ENCODE measurements around the gene ERBIN. TPM values are rescaled to one million over a fixed set of nuclear protein-coding genes. Genes with fewer than 3 reads are reported as not detected.
A peak's percentile ranks its signal among the peaks of the same experiment; 100 is the strongest.
"Not testable (repeated sequence)": the region's sequence is repeated elsewhere in the genome, so short reads cannot be mapped to it uniquely, and the experiment has no call there.

The ERBIN gene
- total RNA-seq, 1 donor from 2014 or later: 78.1 TPM

DNA sequence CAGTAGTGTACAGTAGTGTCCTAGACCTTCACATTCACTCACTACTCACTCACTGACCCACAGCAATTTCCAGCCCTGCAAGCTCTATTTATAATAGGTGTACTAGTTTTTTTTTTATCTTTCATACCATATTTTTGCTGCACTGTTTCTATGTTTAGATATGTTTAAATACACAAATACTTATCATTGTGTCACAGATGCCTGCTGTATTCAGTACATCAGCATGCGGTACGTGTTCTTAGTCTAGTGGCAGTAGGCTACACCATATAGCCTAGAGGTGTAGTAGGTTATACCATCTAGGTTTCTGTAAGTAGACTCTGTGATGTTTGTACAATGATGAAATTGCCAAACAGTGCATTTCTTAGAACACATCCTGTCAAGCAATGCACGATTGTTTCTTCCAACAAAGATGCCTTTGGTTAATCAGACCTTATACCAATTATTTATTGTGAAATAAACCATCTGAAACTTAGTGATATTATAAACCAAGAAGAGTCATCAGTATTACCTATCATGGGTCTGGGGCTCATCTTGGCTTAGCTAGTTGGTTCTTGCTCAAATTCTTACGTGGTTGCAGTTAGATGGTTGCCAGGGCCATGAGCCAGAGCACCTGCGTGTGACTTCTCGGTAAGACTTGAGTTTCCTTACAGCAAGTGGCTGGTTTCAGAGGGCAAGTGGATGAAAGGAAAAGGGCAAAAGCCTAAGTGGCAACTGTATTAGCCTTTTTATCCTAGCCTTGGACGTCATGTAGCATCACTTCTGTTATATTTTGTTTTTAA lies 41.1 kb downstream of the ERBIN start:
- TF ChIP-seq, protein P1, sequence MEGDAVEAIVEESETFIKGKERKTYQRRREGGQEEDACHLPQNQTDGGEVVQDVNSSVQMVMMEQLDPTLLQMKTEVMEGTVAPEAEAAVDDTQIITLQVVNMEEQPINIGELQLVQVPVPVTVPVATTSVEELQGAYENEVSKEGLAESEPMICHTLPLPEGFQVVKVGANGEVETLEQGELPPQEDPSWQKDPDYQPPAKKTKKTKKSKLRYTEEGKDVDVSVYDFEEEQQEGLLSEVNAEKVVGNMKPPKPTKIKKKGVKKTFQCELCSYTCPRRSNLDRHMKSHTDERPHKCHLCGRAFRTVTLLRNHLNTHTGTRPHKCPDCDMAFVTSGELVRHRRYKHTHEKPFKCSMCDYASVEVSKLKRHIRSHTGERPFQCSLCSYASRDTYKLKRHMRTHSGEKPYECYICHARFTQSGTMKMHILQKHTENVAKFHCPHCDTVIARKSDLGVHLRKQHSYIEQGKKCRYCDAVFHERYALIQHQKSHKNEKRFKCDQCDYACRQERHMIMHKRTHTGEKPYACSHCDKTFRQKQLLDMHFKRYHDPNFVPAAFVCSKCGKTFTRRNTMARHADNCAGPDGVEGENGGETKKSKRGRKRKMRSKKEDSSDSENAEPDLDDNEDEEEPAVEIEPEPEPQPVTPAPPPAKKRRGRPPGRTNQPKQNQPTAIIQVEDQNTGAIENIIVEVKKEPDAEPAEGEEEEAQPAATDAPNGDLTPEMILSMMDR (IDR thresholded peaks at IDR 0.05): no peak
- H3K9me3 Mint-ChIP-seq (ENCODE audit: unreplicated experiment): no peaks in the 10 kb centered on the region
- no peak overlapping the region for H3K27ac Mint-ChIP-seq (ENCODE audit: unreplicated experiment)
- no peaks in the 10 kb centered on the region for H3K36me3 Mint-ChIP-seq (ENCODE audit: unreplicated experiment)
- no peaks in the 10 kb centered on the region for H3K27me3 Mint-ChIP-seq (ENCODE audit: unreplicated experiment)
- no peak for DNase-seq (ENCODE audit: extremely low spot score, unreplicated experiment)
- H3K4me3 Mint-ChIP-seq (ENCODE audit: unreplicated experiment): no peak overlapping the region
- peaks cover 49% of the 10 kb centered on the region for H3K4me1 Mint-ChIP-seq (ENCODE audit: unreplicated experiment)

DNA sequence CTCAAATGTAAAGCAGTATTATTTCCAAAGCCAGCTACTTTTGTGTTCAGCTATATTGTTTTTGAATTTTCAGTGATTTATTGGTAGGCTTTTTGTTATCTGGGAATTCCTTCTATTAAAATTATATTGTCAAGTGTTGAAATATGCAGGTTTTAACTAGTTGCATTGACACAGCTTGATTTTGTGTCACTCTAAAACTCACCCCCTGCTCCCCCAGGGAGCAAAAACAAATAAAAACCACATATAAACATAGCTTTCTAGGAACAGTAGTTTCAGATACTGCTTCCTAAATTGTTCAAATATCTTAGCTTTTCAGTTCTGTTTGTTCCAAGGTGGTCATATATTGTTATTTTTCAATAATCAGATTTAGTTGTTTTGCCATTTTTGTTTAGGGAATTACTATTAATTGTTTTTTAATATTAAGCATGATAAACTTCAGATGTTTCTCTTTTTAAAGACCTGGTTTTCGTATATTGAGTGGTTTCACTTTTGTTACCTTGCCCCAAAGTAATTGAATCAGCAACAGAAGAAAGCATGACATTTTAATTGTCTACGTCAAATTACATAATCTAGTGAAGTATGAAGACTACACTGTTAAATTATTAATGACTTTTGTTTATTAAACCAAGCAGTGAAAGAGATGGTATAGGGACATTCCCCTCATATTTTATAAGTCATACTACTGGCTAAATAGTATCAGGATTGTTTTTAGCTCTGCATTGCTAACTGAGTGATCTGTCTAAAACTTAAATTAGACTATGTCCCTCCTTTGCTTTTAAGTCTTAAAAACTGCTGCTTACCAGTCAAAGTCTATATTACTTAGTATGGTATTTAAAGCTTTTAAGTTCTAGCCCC lies 43.4 kb downstream of the ERBIN start:
- TF ChIP-seq, protein P1 (IDR thresholded peaks at IDR 0.05): no peak
- H3K4me3 Mint-ChIP-seq (ENCODE audit: unreplicated experiment): no peak overlapping the region

DNA sequence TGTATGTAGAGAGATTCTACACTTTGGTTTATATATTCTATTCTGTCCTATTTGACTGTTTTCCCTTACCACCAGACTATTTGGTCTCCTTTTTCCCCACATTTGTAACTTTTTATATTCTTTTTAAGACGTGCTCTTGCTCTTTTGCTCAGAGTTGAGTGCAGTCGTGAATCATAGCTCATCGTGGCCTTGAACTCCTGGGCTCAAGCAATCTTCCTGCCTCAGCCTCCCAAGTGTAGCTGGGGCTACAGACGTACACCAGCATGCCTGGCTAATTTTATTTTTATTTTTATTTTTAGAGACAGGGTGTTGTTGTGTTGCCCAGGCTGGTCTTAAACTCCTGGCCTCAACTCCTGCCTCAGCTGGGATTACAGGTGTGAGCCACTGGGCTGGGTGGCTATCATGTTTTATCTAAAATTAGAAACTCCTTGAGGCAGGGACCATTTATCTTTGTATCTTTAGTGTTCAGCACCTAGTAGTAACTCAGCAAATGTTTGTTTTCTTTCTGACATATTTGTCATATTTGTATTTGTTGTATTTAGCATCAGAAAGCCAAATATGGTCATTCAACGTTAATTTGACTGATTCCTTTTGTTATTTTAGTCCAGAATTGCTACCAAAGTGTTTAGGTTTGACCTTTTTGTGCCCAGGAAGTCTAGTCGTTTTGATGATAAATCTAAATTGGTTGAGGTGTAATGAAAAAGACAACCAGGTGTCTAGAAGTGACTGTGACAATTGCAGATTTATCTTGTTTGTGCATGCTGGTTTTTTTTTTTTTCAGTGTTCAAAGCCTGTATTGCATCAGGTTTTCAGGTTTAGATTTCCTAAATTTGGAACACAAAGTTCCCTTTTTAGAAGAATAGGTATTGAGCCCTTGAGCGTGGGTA lies 44.3 kb downstream of the ERBIN start:
- TF ChIP-seq, protein P1 (IDR thresholded peaks at IDR 0.05): no peak
- Mint-ChIP-seq H3K4me3 (ENCODE audit: unreplicated experiment) (no peak overlapping the region), H3K4me1 (ENCODE audit: unreplicated experiment) (peaks cover 36% of the 10 kb centered on the region), H3K27me3 (ENCODE audit: unreplicated experiment) (no peaks in the 10 kb centered on the region), H3K27ac (ENCODE audit: unreplicated experiment) (peak overlapping the region; percentile 13), H3K9me3 (ENCODE audit: unreplicated experiment) (no peaks in the 10 kb centered on the region), H3K36me3 (ENCODE audit: unreplicated experiment) (peaks cover 3% of the 10 kb centered on the region)
- no peak for DNase-seq (ENCODE audit: extremely low spot score, unreplicated experiment)

More for the DNA sequence above, 43.4 kb downstream of the ERBIN start:
- Mint-ChIP-seq H3K9me3 (ENCODE audit: unreplicated experiment) (no peaks in the 10 kb centered on the region), H3K4me1 (ENCODE audit: unreplicated experiment) (peaks cover 38% of the 10 kb centered on the region), H3K27ac (ENCODE audit: unreplicated experiment) (peak overlapping the region; percentile 13), H3K27me3 (ENCODE audit: unreplicated experiment) (no peaks in the 10 kb centered on the region), H3K36me3 (ENCODE audit: unreplicated experiment) (peaks cover 3% of the 10 kb centered on the region)
- DNase-seq (ENCODE audit: extremely low spot score, unreplicated experiment): no peak

DNA sequence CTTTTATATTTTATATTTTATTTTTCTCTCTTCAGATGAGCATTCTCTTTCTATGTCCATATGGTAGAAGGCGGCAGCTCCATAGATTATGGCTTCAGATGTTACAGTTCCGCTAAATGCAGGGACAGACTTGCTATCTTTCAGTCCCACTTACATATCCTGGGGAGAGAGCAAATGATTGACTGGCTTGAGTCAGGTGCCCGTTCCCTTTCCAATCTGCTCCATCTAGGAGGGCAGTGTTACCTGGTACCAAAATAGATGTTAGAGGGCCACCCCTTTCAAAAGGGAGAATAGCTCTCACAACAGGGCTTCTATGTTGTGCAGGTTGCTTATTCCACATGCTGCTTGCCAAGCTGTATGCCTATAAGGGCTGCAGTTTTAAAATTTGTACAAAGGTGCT lies 45.3 kb downstream of the ERBIN start:
- Mint-ChIP-seq H3K4me1 (ENCODE audit: unreplicated experiment) (peaks cover 36% of the 10 kb centered on the region), H3K9me3 (ENCODE audit: unreplicated experiment) (no peaks in the 10 kb centered on the region), H3K27ac (ENCODE audit: unreplicated experiment) (no peak overlapping the region), H3K36me3 (ENCODE audit: unreplicated experiment) (peaks cover 3% of the 10 kb centered on the region), H3K4me3 (ENCODE audit: unreplicated experiment) (no peak overlapping the region), H3K27me3 (ENCODE audit: unreplicated experiment) (no peaks in the 10 kb centered on the region)
- TF ChIP-seq, protein P1 (IDR thresholded peaks at IDR 0.05): no peak
- DNase-seq (ENCODE audit: extremely low spot score, unreplicated experiment): no peak

DNA sequence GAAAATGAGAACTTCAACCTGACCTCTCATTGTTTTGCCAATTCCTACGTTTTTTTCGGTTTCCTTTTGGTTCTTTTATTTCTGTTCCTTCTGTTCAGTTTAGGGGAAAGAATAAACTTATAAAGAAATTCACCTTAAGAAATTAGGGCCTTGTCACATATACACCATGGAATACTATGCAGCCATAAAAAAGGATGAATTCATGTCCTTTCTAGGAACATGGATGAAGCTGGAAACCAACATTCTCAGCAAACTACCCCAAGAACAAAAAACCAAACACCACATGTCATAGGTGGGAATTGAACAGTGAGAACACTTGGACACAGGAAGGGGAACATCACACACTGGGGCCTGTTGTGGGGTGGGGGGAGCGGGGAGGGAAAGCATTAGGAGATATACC lies 46.5 kb downstream of the ERBIN start:
- H3K9me3 Mint-ChIP-seq (ENCODE audit: unreplicated experiment); H3K36me3 Mint-ChIP-seq (ENCODE audit: unreplicated experiment); DNase-seq (ENCODE audit: extremely low spot score, unreplicated experiment); H3K27me3 Mint-ChIP-seq (ENCODE audit: unreplicated experiment); H3K27ac Mint-ChIP-seq (ENCODE audit: unreplicated experiment); H3K4me3 Mint-ChIP-seq (ENCODE audit: unreplicated experiment): not testable (repeated sequence)
- H3K4me1 Mint-ChIP-seq (ENCODE audit: unreplicated experiment): peaks cover 32% of the 10 kb centered on the region
